Endodermal cell (in vitro differentiated cells): Measurements from ENCODE around the gene ALAD. TPM values are rescaled to one million over a fixed set of nuclear protein-coding genes. Genes with fewer than 3 reads are reported as not detected.

Experiments used
- DNase-seq: peaks from one replicate; pipeline ENCODE4 v3.0.0-alpha.2; 2017
- H3K27ac ChIP-seq: 2 replicates; pipeline ENCODE4 v1.5.1; 2013; ENCODE audit warnings: mild to moderate bottlenecking, low read depth, low read length, moderate library complexity
- H3K27me3 ChIP-seq: 2 replicates; pipeline ENCODE4 v1.6.1; 2013; ENCODE audit warnings: mild to moderate bottlenecking, low read length, moderate library complexity; ENCODE audit not compliant: insufficient read depth, control insufficient read depth, poor library complexity, severe bottlenecking
- H3K36me3 ChIP-seq: 2 replicates; pipeline ENCODE4 v1.7.0; 2013; ENCODE audit warnings: mild to moderate bottlenecking, low read length, moderate library complexity; ENCODE audit not compliant: control insufficient read depth, insufficient read depth
- H3K4me1 ChIP-seq: one replicate; pipeline ENCODE4 v1.7.0; 2013; ENCODE audit warnings: low read length; ENCODE audit not compliant: control insufficient read depth, insufficient read depth
- H3K4me3 ChIP-seq: 2 replicates; pipeline ENCODE4 v1.5.1; 2013; ENCODE audit warnings: mild to moderate bottlenecking, low read length, moderate library complexity
- H3K9ac ChIP-seq: 2 replicates; pipeline ENCODE4 v1.6.1; 2013; ENCODE audit warnings: mild to moderate bottlenecking, low read length, moderate library complexity; ENCODE audit not compliant: poor library complexity, severe bottlenecking; ENCODE audit errors: extremely low read depth
- H3K9me3 ChIP-seq: 2 replicates; pipeline ENCODE4 v1.6.1; 2013; ENCODE audit warnings: mild to moderate bottlenecking, low read length, moderate library complexity; ENCODE audit not compliant: control insufficient read depth
- H3K27ac Mint-ChIP-seq: 2 replicates; pipeline ENCODE4 v1.8.0; 2020; ENCODE audit warnings: mixed read lengths
- H3K27me3 Mint-ChIP-seq: 2 replicates; pipeline ENCODE4 v1.8.0; 2021; ENCODE audit warnings: mild to moderate bottlenecking, mixed read lengths; ENCODE audit not compliant: insufficient read depth
- H3K36me3 Mint-ChIP-seq: 2 replicates; pipeline ENCODE4 v1.8.0; 2020; ENCODE audit warnings: low read depth, mixed read lengths
- H3K4me1 Mint-ChIP-seq: 2 replicates; pipeline ENCODE4 v1.8.0; 2020; ENCODE audit warnings: mixed read lengths
- H3K4me3 Mint-ChIP-seq: 2 replicates; pipeline ENCODE4 v1.8.0; 2020; ENCODE audit warnings: mild to moderate bottlenecking, moderate library complexity, mixed read lengths
- H3K9me3 Mint-ChIP-seq: 2 replicates; pipeline ENCODE4 v1.8.0; 2020; ENCODE audit warnings: mild to moderate bottlenecking, mixed read lengths
- CTCF ChIP-seq: fragments of 200-600 bp; sonication (generic); conservative IDR thresholded peaks from 2 replicates; pipeline ENCODE4 v1.5.0; 2021; ENCODE audit warnings: antibody characterized with exemption, mild to moderate bottlenecking
- WGBS, 2 experiments: methylation state at CpG; one replicate each; pipeline versions ENCODE4 v1.1.5 to v1.1.7; 2013; ENCODE audit warnings: missing lambda C conversion rate in 2 of 2, mixed read lengths in 1 of 2; ENCODE audit not compliant: insufficient coverage in 1 of 2, insufficient read length in 1 of 2; 5-methylcytosine and 5-hydroxymethylcytosine counted together
- total RNA-seq, 2 donors: library from RNA; stranded (reverse); fragmentation: NEBNext Ultra II Directional in 1 of 2; extraction: Animal tissue kit (Norgen Biotek cat#: 25700) in 1 of 2; gene quantifications; 2 replicates in 1 of 2; 3 replicates in 1 of 2; pipeline ENCODE4 v1.2.1, GENCODE V29; 2021

ALAD gene
- total RNA-seq, 2 donors from 2014 or later = 40.4 to 51.9 TPM

- no peaks in the 10 kb centered on the region for H3K27me3 ChIP-seq
- H3K4me1 ChIP-seq = no peaks in the 10 kb centered on the region
- H3K9me3 ChIP-seq = no peaks in the 10 kb centered on the region
- Mint-ChIP-seq H3K4me1 (no peaks in the 10 kb centered on the region), H3K36me3 (peaks cover 75% of the 10 kb centered on the region), H3K27me3 (no peaks in the 10 kb centered on the region), H3K9me3 (no peaks in the 10 kb centered on the region), H3K27ac (no peak overlapping the region), H3K4me3 (no peak overlapping the region)
- no peak overlapping the region for H3K9ac ChIP-seq
- H3K36me3 ChIP-seq = peaks cover 91% of the 10 kb centered on the region
- H3K27ac ChIP-seq = no peak overlapping the region
- 98% methylated on average over 7 of the region's 7 CpGs; no CpG with 5 or more reads in 1 of the 2 experiments for WGBS, 2 experiments
- no peak for TF ChIP-seq CTCF
- no peak for DNase-seq
- H3K4me3 ChIP-seq = no peak overlapping the region
Observed at GRCh38 chr9:113391917-113392316, 9.2 kb downstream of the ALAD start.

DNA sequence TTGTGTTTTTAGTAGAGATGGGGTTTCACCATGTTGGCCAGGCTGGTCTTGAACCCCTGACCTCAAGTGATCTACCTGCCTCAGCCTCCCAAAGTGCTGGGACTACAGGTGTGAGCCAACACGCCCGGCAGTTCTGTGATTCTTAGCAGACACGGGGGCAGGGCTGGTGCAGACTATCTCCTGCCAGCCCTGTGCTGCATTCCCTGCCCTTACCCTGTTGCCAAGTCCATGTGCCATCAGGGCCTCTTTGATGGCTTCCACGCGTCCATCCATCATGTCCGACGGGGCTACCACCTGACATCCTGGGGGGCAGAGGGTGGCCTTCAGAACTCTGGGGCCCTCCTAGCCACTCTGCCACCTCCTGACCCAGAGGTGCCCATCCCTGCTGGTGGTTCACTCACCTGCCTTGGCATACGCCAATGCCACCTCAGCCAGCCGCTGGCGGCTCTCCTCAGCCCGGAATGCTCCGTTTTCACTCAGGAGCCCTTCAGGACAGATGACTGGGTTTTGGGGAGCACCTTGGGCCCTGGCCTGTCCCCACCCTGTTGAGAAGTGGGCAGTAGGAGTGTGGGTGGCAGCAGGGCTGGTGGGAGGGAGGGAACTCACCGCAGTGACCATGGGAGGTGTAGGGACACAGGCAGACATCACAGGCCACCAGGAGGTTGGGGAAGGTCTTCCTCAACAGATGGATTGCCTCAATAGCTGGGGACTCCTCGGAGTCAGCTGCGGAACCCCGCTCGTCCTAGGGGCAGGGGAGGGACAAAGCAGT, 10.7 kb downstream of the ALAD start:
- Histone ChIP-seq H3K9me3 (no peaks in the 10 kb centered on the region), H3K4me1 (no peaks in the 10 kb centered on the region), H3K27me3 (no peaks in the 10 kb centered on the region), H3K4me3 (no peak overlapping the region), H3K9ac (no peak overlapping the region), H3K27ac (no peak overlapping the region), H3K36me3 (peaks cover 87% of the 10 kb centered on the region)
- Mint-ChIP-seq H3K9me3 (no peaks in the 10 kb centered on the region), H3K4me1 (no peaks in the 10 kb centered on the region), H3K36me3 (peaks cover 71% of the 10 kb centered on the region), H3K27ac (no peak overlapping the region), H3K27me3 (no peaks in the 10 kb centered on the region), H3K4me3 (no peak overlapping the region)
- WGBS, 2 experiments = 94 to 96% methylated on average over 11 to 17 of the region's 17 CpGs
- DNase-seq = no peak
- TF ChIP-seq CTCF = no peak

DNA sequence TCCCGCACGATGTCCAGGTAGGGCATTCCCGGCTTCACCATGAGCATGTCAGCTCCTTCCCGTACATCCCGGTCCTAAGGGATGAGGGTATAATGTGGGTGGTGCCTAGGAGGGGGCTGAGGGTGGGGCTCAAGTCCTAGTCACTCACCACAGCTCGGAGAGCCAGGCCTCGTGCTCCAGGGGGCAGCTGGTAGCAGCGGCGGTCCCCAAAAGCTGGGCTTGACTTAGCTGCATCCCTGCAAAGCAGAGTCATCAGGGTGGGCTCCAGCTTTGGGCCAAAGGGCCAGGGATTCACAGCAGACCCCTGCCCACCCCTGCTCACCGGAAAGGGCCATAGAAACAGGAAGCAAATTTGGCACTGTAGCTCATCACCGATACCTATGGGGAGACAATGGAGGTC, 11.6 kb downstream of the ALAD start:
- Histone ChIP-seq H3K36me3 (peaks cover 78% of the 10 kb centered on the region), H3K9ac (no peak overlapping the region), H3K4me1 (no peaks in the 10 kb centered on the region), H3K27me3 (no peaks in the 10 kb centered on the region), H3K4me3 (no peak overlapping the region), H3K9me3 (no peaks in the 10 kb centered on the region), H3K27ac (no peak overlapping the region)
- H3K4me3 Mint-ChIP-seq = no peak overlapping the region
- WGBS, 2 experiments = 89 to 96% methylated on average over 7 to 11 of the region's 11 CpGs
- H3K36me3 Mint-ChIP-seq = peaks cover 62% of the 10 kb centered on the region
- no peaks in the 10 kb centered on the region for H3K9me3 Mint-ChIP-seq
- no peaks in the 10 kb centered on the region for H3K27me3 Mint-ChIP-seq
- no peak overlapping the region for H3K27ac Mint-ChIP-seq
- DNase-seq = no peak
- no peaks in the 10 kb centered on the region for H3K4me1 Mint-ChIP-seq
- TF ChIP-seq CTCF = no peak
